H9 (cell line): Measurements from ENCODE around the gene HS6ST3. TPM values are rescaled to one million over a fixed set of nuclear protein-coding genes. Genes with fewer than 3 reads are reported as not detected.

ENCODE experiments used
- DNase-seq: peaks from one replicate; pipeline ENCODE4 v3.0.0-alpha.2; 2017
- H2AFZ ChIP-seq: one replicate; pipeline ENCODE4 v1.6.1; 2013; ENCODE audit warnings: mild to moderate bottlenecking, low read length, control low read depth, moderate library complexity
- H2AK5ac ChIP-seq: 2 replicates; pipeline ENCODE4 v1.6.1; 2013; ENCODE audit warnings: low read length, control low read depth, mixed read lengths; ENCODE audit not compliant: insufficient read length
- H2BK120ac ChIP-seq: one replicate; pipeline ENCODE4 v1.6.1; 2013; ENCODE audit warnings: low read depth, mild to moderate bottlenecking, low read length, control low read depth, inconsistent platforms; ENCODE audit not compliant: poor library complexity, severe bottlenecking
- H2BK12ac ChIP-seq: 2 replicates; pipeline ENCODE4 v1.6.1; 2013; ENCODE audit warnings: low read length, control low read depth, mixed read lengths, low read depth; ENCODE audit not compliant: insufficient read length
- H2BK15ac ChIP-seq: 2 replicates; pipeline ENCODE4 v1.6.1; 2013; ENCODE audit warnings: low read depth, low read length, control low read depth
- H2BK20ac ChIP-seq: one replicate; pipeline ENCODE4 v1.6.1; 2013; ENCODE audit warnings: low read depth, mild to moderate bottlenecking, low read length, control low read depth, inconsistent platforms; ENCODE audit not compliant: poor library complexity, severe bottlenecking
- H2BK5ac ChIP-seq: 2 replicates; pipeline ENCODE4 v1.6.1; 2013; ENCODE audit warnings: low read length, control low read depth, mixed read lengths; ENCODE audit not compliant: insufficient read length
- H3K14ac ChIP-seq: 2 replicates; pipeline ENCODE4 v1.6.1; 2013; ENCODE audit warnings: low read length, control low read depth; ENCODE audit not compliant: insufficient read depth
- H3K18ac ChIP-seq: 2 replicates; pipeline ENCODE4 v1.6.1; 2013; ENCODE audit warnings: low read depth, mild to moderate bottlenecking, mixed read lengths, low read length, control low read depth; ENCODE audit not compliant: insufficient read length
- H3K23ac ChIP-seq: 2 replicates; pipeline ENCODE4 v1.6.1; 2013; ENCODE audit warnings: low read length, control low read depth, mixed read lengths, low read depth; ENCODE audit not compliant: insufficient read length
- H3K23me2 ChIP-seq: 2 replicates; pipeline ENCODE4 v1.6.1; 2013; ENCODE audit warnings: low read depth, mild to moderate bottlenecking, mixed read lengths, low read length, control low read depth; ENCODE audit not compliant: insufficient read length, poor library complexity, severe bottlenecking
- H3K27ac ChIP-seq: 2 replicates; pipeline ENCODE4 v1.5.1; 2013; ENCODE audit warnings: low read length, control low read depth, mixed read lengths, low read depth; ENCODE audit not compliant: insufficient read length
- H3K27me3 ChIP-seq: 2 replicates; pipeline ENCODE4 v1.6.1; 2013; ENCODE audit warnings: low read length, control low read depth, inconsistent platforms; ENCODE audit not compliant: insufficient read depth
- H3K4ac ChIP-seq: 2 replicates; pipeline ENCODE4 v1.6.1; 2013; ENCODE audit warnings: low read depth, mild to moderate bottlenecking, control low read depth, inconsistent platforms, low read length, moderate library complexity
- H3K4me1 ChIP-seq: 2 replicates; pipeline ENCODE4 v1.6.1; 2013; ENCODE audit warnings: low read length, control low read depth, inconsistent platforms; ENCODE audit not compliant: insufficient read depth
- H3K4me2 ChIP-seq: 2 replicates; pipeline ENCODE4 v1.6.1; 2013; ENCODE audit warnings: low read length, control low read depth, mixed read lengths; ENCODE audit not compliant: insufficient read length, insufficient read depth
- H3K56ac ChIP-seq: 2 replicates; pipeline ENCODE4 v1.6.1; 2013; ENCODE audit warnings: low read depth, mild to moderate bottlenecking, mixed read lengths, low read length, control low read depth; ENCODE audit not compliant: insufficient read length
- H3K79me1 ChIP-seq: 2 replicates; pipeline ENCODE4 v1.6.1; 2013; ENCODE audit warnings: low read depth, mild to moderate bottlenecking, moderate library complexity, low read length, control low read depth, inconsistent platforms; ENCODE audit not compliant: insufficient read depth, poor library complexity, severe bottlenecking
- H3K79me2 ChIP-seq: 2 replicates; pipeline ENCODE4 v1.6.1; 2013; ENCODE audit warnings: low read length, control low read depth, inconsistent platforms; ENCODE audit not compliant: insufficient read depth
- H3K9ac ChIP-seq: 2 replicates; pipeline ENCODE4 v1.6.1; 2013; ENCODE audit warnings: low read length, control low read depth, mixed read lengths; ENCODE audit not compliant: insufficient read length; ENCODE audit errors: extremely low read depth
- H3K9me3 ChIP-seq: one replicate; pipeline ENCODE4 v1.6.1; 2013; ENCODE audit warnings: low read depth, low read length, inconsistent platforms; ENCODE audit not compliant: control insufficient read depth
- H3T11ph ChIP-seq: one replicate; pipeline ENCODE4 v1.6.1; 2013; ENCODE audit warnings: mild to moderate bottlenecking, low read length, control low read depth, inconsistent platforms
- H4K20me1 ChIP-seq: one replicate; pipeline ENCODE4 v1.6.1; 2013; ENCODE audit not compliant: control insufficient read depth, insufficient read length, insufficient read depth
- H4K5ac ChIP-seq: 2 replicates; pipeline ENCODE4 v1.6.1; 2013; ENCODE audit warnings: low read depth, mild to moderate bottlenecking, mixed read lengths, low read length, control low read depth; ENCODE audit not compliant: insufficient read length
- H4K8ac ChIP-seq: replicated peaks from 2 replicates; pipeline ENCODE4 v1.6.1; 2013; ENCODE audit warnings: low read length, control low read depth, mixed read lengths, low read depth; ENCODE audit not compliant: insufficient read length
- H4K91ac ChIP-seq: 2 replicates; pipeline ENCODE4 v1.6.1; 2013; ENCODE audit warnings: low read depth, mild to moderate bottlenecking, moderate library complexity, mixed read lengths, low read length, control low read depth; ENCODE audit not compliant: insufficient read length
- H3K27ac Mint-ChIP-seq, 3 experiments: 2 replicates in 2 of 3; 3 replicates in 1 of 3; pipeline ENCODE4 v1.8.0; 2020 to 2021; ENCODE audit warnings: mixed read lengths in 3 of 3, mild to moderate bottlenecking in 1 of 3, moderate library complexity in 1 of 3
- H3K27me3 Mint-ChIP-seq: 2 replicates; pipeline ENCODE4 v1.8.0; 2021; ENCODE audit warnings: low read depth, mild to moderate bottlenecking, moderate library complexity, mixed read lengths
- H3K36me3 Mint-ChIP-seq, 3 experiments: 2 replicates in 2 of 3; 3 replicates in 1 of 3; pipeline ENCODE4 v1.8.0; 2020 to 2021; ENCODE audit warnings: low read depth in 3 of 3, mixed read lengths in 3 of 3; ENCODE audit not compliant: insufficient read depth in 1 of 3
- H3K4me1 Mint-ChIP-seq, 2 experiments: 2 replicates each; pipeline ENCODE4 v1.8.0; 2020; ENCODE audit warnings: mixed read lengths in 2 of 2
- H3K4me3 Mint-ChIP-seq, 2 experiments: 2 replicates in 1 of 2; 3 replicates in 1 of 2; pipeline ENCODE4 v1.8.0; 2020 to 2021; ENCODE audit warnings: mild to moderate bottlenecking in 2 of 2, mixed read lengths in 2 of 2, moderate library complexity in 1 of 2
- H3K9me3 Mint-ChIP-seq, 2 experiments: 2 replicates in 1 of 2; 3 replicates in 1 of 2; pipeline ENCODE4 v1.8.0; 2020; ENCODE audit warnings: mild to moderate bottlenecking in 2 of 2, mixed read lengths in 2 of 2, moderate library complexity in 1 of 2
- CTCF ChIP-seq: fragments of 200-600 bp; sonication (generic); conservative IDR thresholded peaks from 3 replicates; pipeline ENCODE4 v1.8.0; 2021; ENCODE audit warnings: antibody characterized with exemption, mild to moderate bottlenecking
- WGBS: extraction: QIAGEN DNeasy Blood & Tissue Kit; methylation state at CpG from one replicate; pipeline ENCODE4 v1.1.7; 2013; ENCODE audit warnings: missing lambda C conversion rate, low lambda C conversion rate, mixed read lengths; ENCODE audit not compliant: insufficient read length; ENCODE audit errors: extremely low coverage; 5-methylcytosine and 5-hydroxymethylcytosine counted together
- total RNA-seq: library from RNA; stranded (reverse); gene quantifications from 2 replicates; pipeline ENCODE4 v1.2.1, GENCODE V29; 2021

Gene HS6ST3
- total RNA-seq, 1 experiment from 2014 or later: 0.44 TPM

GRCh38 chr13:96492766-96493165, 402.9 kb downstream of the HS6ST3 start:
- no peak overlapping the region for H3K18ac ChIP-seq
- no peak overlapping the region for H4K5ac ChIP-seq
- no peaks in the 10 kb centered on the region for H4K20me1 ChIP-seq
- H3K23me2 ChIP-seq: no peaks in the 10 kb centered on the region
- H2BK20ac ChIP-seq: no peak overlapping the region
- no peak overlapping the region for H3K23ac ChIP-seq
- no peak overlapping the region for H3K27ac Mint-ChIP-seq
- H3K79me1 ChIP-seq: no peaks in the 10 kb centered on the region
- H3K56ac ChIP-seq: no peak overlapping the region
- no peak overlapping the region for H3K4me2 ChIP-seq
- no peaks in the 10 kb centered on the region for H3K79me2 ChIP-seq
- no peaks in the 10 kb centered on the region for H3K9me3 ChIP-seq
- no peak overlapping the region for H3K9ac ChIP-seq
- TF ChIP-seq CTCF: no peak
- H3K4me3 Mint-ChIP-seq: no peak overlapping the region
- no peak overlapping the region for H2BK12ac ChIP-seq
- H3K9me3 Mint-ChIP-seq: no peaks in the 10 kb centered on the region
- no peak overlapping the region for H3K27ac ChIP-seq
- DNase-seq: no peak
- no peak overlapping the region for H4K91ac ChIP-seq
- H3K4me1 ChIP-seq: no peaks in the 10 kb centered on the region
- no peak overlapping the region for H4K8ac ChIP-seq
- no peak overlapping the region for H3K14ac ChIP-seq
- H3K27me3 ChIP-seq: no peaks in the 10 kb centered on the region
- H2BK120ac ChIP-seq: no peak overlapping the region
- H3K4me1 Mint-ChIP-seq: 0 out of 4 replicates have a peak, but pooled peaks cover 0 to 2% of the 10 kb centered on the region in 2 experiments
- no peak overlapping the region for H2AK5ac ChIP-seq
- no CpG with 5 or more reads among the region's 4 CpGs for WGBS
- no peak overlapping the region for H3K4ac ChIP-seq
- no peaks in the 10 kb centered on the region for H3K36me3 Mint-ChIP-seq
- no peaks in the 10 kb centered on the region for H3K27me3 Mint-ChIP-seq
- no peak overlapping the region for H2AFZ ChIP-seq
- H2BK15ac ChIP-seq: no peak overlapping the region
- no peak overlapping the region for H3T11ph ChIP-seq
- H2BK5ac ChIP-seq: no peak overlapping the region
